ENCODE data around the gene ABCA5.
"Not testable (repeated sequence)": the region's sequence is repeated elsewhere in the genome, so short reads cannot be mapped to it uniquely, and the experiment has no call there.

The ABCA5 gene

GRCh38 chr17:69325518-69326376 is 1.2 kb downstream of the ABCA5 start:
- DNase-seq = no peak

GRCh38 chr17:69323806-69324205 is 3.1 kb downstream of the ABCA5 start:
- DNase-seq = peak in 2 of 4 experiments; percentile 8 to 19

- DNase-seq = no peak
Observed at GRCh38 chr17:69320908-69321238, 6.1 kb downstream of the ABCA5 start.

- no peak for DNase-seq
Observed at GRCh38 chr17:69320210-69320907, 6.6 kb downstream of the ABCA5 start.

GRCh38 chr17:69317625-69318024 is 9.3 kb downstream of the ABCA5 start:
- no peak for DNase-seq

- no peak for DNase-seq
Observed at GRCh38 chr17:69314246-69315065, 12.5 kb downstream of the ABCA5 start.

GRCh38 chr17:69305177-69305576 is 21.8 kb downstream of the ABCA5 start:
- no peak for DNase-seq

- no peak for DNase-seq
Observed at GRCh38 chr17:69302682-69303081, 24.3 kb downstream of the ABCA5 start.

GRCh38 chr17:69300222-69300621 is 26.7 kb downstream of the ABCA5 start:
- DNase-seq = peak; percentile 2 to 8 (median 6)

GRCh38 chr17:69298120-69298722 is 28.7 kb downstream of the ABCA5 start:
- not testable (repeated sequence) for DNase-seq

GRCh38 chr17:69287168-69287567 is 39.8 kb downstream of the ABCA5 start:
- no peak for DNase-seq

- no peak for DNase-seq
Observed at GRCh38 chr17:69286257-69286656, 40.7 kb downstream of the ABCA5 start.

GRCh38 chr17:69284646-69285045 is 42.3 kb downstream of the ABCA5 start:
- DNase-seq = no peak

- peak in 2 of 4 experiments; percentile 1 to 12 for DNase-seq
Observed at GRCh38 chr17:69282002-69282401, 44.9 kb downstream of the ABCA5 start.

- not testable (repeated sequence) for DNase-seq
Observed at GRCh38 chr17:69276279-69276678, 50.7 kb downstream of the ABCA5 start.

GRCh38 chr17:69275751-69276150 is 51.2 kb downstream of the ABCA5 start:
- DNase-seq = no peak

- no peak for DNase-seq
Observed at GRCh38 chr17:69271023-69271422, 55.9 kb downstream of the ABCA5 start.

GRCh38 chr17:69269131-69269998 is 57.6 kb downstream of the ABCA5 start:
- DNase-seq = peak in 2 of 4 experiments; percentile 22 to 36

GRCh38 chr17:69268543-69269014 is 58.4 kb downstream of the ABCA5 start:
- peak in 1 of 4 experiments; percentile 3 for DNase-seq

- DNase-seq = no peak
Observed at GRCh38 chr17:69267219-69267618, 59.7 kb downstream of the ABCA5 start.

GRCh38 chr17:69265873-69266272 is 61.1 kb downstream of the ABCA5 start:
- DNase-seq = no peak
